HepG2 (cell line): ENCODE data around the gene JMJD1C. TPM values are rescaled to one million over a fixed set of nuclear protein-coding genes. Genes with fewer than 3 reads are reported as not detected.

Experiments used
- FOXP4 ChIP-seq: sonication (generic); formaldehyde crosslinking; IDR thresholded peaks from 2 replicates; pipeline ENCODE4 v1.4.0; 2020; ENCODE audit warnings: missing genetic modification reagents
- HES4 ChIP-seq: sonication (generic); formaldehyde crosslinking; IDR thresholded peaks from 2 replicates; pipeline ENCODE4 v1.9.0; 2021; ENCODE audit warnings: mild to moderate bottlenecking, missing genetic modification reagents, borderline replicate concordance
- IRF1 ChIP-seq: sonication (generic); formaldehyde crosslinking; IDR thresholded peaks from 2 replicates; pipeline ENCODE4 v1.4.0; 2020; ENCODE audit warnings: low read depth, mild to moderate bottlenecking, missing genetic modification reagents
- ISX ChIP-seq: sonication (generic); formaldehyde crosslinking; conservative IDR thresholded peaks from 2 replicates; pipeline ENCODE4 v1.5.0; 2020; ENCODE audit warnings: missing genetic modification reagents
- KAT8 ChIP-seq: IDR thresholded peaks from 2 replicates; pipeline ENCODE4 v1.6.1; 2016; ENCODE audit warnings: missing genetic modification reagents, missing compliant biosample characterization
- MTA1 ChIP-seq: sonication (generic); formaldehyde crosslinking; IDR thresholded peaks from 2 replicates; pipeline ENCODE4 v1.4.0; 2020; ENCODE audit warnings: missing genetic modification reagents, mild to moderate bottlenecking, borderline replicate concordance
- MTERF4 ChIP-seq: sonication (generic); formaldehyde crosslinking; IDR thresholded peaks from 2 replicates; pipeline ENCODE4 v1.8.0; 2023; ENCODE audit warnings: mild to moderate bottlenecking, missing genetic modification reagents
- MYNN ChIP-seq: sonication (generic); formaldehyde crosslinking; IDR thresholded peaks from 2 replicates; pipeline ENCODE4 v1.4.0; 2020; ENCODE audit warnings: mild to moderate bottlenecking, low read depth, missing genetic modification reagents
- SAP130 ChIP-seq: IDR thresholded peaks from 2 replicates; pipeline ENCODE4 v1.6.1; 2016; ENCODE audit warnings: low read depth
- SP1 ChIP-seq, 2 experiments: fragments of 450-650 bp in 1 of 2; sonication (generic) in 1 of 2; formaldehyde crosslinking in 1 of 2; IDR thresholded peaks; 2 replicates each; pipeline versions ENCODE4 v1.4.0 to v1.6.1; 2016 to 2020; ENCODE audit warnings: missing genetic modification reagents in 1 of 2
- ZFP37 ChIP-seq: sonication (generic); formaldehyde crosslinking; IDR thresholded peaks from 2 replicates; pipeline ENCODE4 v1.4.0; 2020; ENCODE audit warnings: missing genetic modification reagents, borderline replicate concordance
- ZNF142 ChIP-seq: sonication (generic); formaldehyde crosslinking; IDR thresholded peaks from 2 replicates; pipeline ENCODE4 v1.4.0; 2020; ENCODE audit warnings: missing genetic modification reagents
- ZNF207 ChIP-seq: fragments of 450-650 bp; IDR thresholded peaks from 2 replicates; pipeline ENCODE4 v1.6.1; 2016; ENCODE audit warnings: antibody characterized with exemption, borderline replicate concordance
- ZNF331 ChIP-seq: sonication (generic); formaldehyde crosslinking; IDR thresholded peaks from 2 replicates; pipeline ENCODE4 v1.4.0; 2020; ENCODE audit warnings: missing genetic modification reagents
- ZSCAN5A ChIP-seq: sonication (generic); formaldehyde crosslinking; IDR thresholded peaks from 2 replicates; pipeline ENCODE4 v1.8.0; 2022; ENCODE audit warnings: mild to moderate bottlenecking, missing genetic modification reagents, borderline replicate concordance
- polyA plus RNA-seq, 8 experiments: library from polyadenylated mRNA; depleted of rRNA in 3 of 8; stranded (reverse) in 7 of 8; unstranded in 1 of 8; fragments of >200 nt; fragmentation: Illumina TruSeq in 4 of 8; extraction: Trizol in 4 of 8; gene quantifications; 2 replicates each; pipeline versions ENCODE4 v1.2.1 to v1.2.3, GENCODE V29; 2011 to 2016; ENCODE audit warnings: low read depth in 4 of 8, missing spikeins in 1 of 8, mixed read lengths in 1 of 8; ENCODE audit not compliant: insufficient read depth in 1 of 8
- total RNA-seq, 5 experiments: library from RNA; depleted of rRNA; stranded (reverse); fragments of >200 nt; fragmentation: Illumina TruSeq; extraction: Trizol; gene quantifications; 2 replicates each; pipeline ENCODE4 v1.2.3, GENCODE V29; 2016; ENCODE audit warnings: low read depth in 1 of 5

JMJD1C gene
- total and polyA plus RNA-seq, 2 of the 13 experiments (the other 11 are each of a cell fraction or from before 2014, with no cell fraction given), result 42.3 to 42.7 TPM

- 0 out of 2 replicates have a peak, but pooled peaks have one; percentile 58 for TF ChIP-seq ZNF142 (CRISPR knock-in tag)
- no peak for TF ChIP-seq MYNN (CRISPR knock-in tag)
- no peak for TF ChIP-seq ZNF207
- TF ChIP-seq IRF1, result no peak
- TF ChIP-seq KAT8 (CRISPR knock-in tag), result peak; percentile 86
- peak; percentile 70; the same call in 1 of the 2 replicates for TF ChIP-seq HES4 (CRISPR knock-in tag)
- TF ChIP-seq FOXP4 (CRISPR knock-in tag), result peak; percentile 39
- peak; percentile 16; the same call in 1 of the 2 replicates for TF ChIP-seq MTA1 (CRISPR knock-in tag)
- peak; percentile 60; the same call in 1 of the 2 replicates for TF ChIP-seq SP1 (IDR thresholded peaks at IDR 0.05)
- peak; percentile 97 for TF ChIP-seq SP1 (CRISPR knock-in tag; IDR thresholded peaks at IDR 0.05)
- TF ChIP-seq ISX (CRISPR knock-in tag), result 0 out of 2 replicates have a peak, but pooled peaks have one; percentile 57
- no peak; the same call in 1 of the 2 replicates for TF ChIP-seq ZFP37
- 0 out of 2 replicates have a peak, but pooled peaks have one; percentile 52 for TF ChIP-seq MTERF4 (CRISPR knock-in tag)
- TF ChIP-seq ZSCAN5A (CRISPR knock-in tag), result peak; percentile 82
- TF ChIP-seq SAP130 (CRISPR knock-in tag), result peak; percentile 90
- peak; percentile 50; the same call in 1 of the 2 replicates for TF ChIP-seq ZNF331 (CRISPR knock-in tag)
Observed at GRCh38 chr10:63133056-63133820, 332.5 kb downstream of the JMJD1C start, which contains the start of gene NRBF2 (continued).
